Frontal cortex (tissue), 4 donors: Measurements from ENCODE around the gene KIF17. TPM values are rescaled to one million over a fixed set of nuclear protein-coding genes. Genes with fewer than 3 reads are reported as not detected.

Source experiments
- DNase-seq, 2 donors: peaks; one replicate each; pipeline ENCODE4 v3.0.0; 2012; ENCODE audit warnings: low spot score in 2 of 2
- FAIRE-seq: peaks from 2 replicates; lab custom pipeline; 2012; peaks lifted over from hg19 to GRCh38; lab: Jason Lieb, UNC
- total RNA-seq: library from RNA; depleted of rRNA; stranded (reverse); fragments of >200 nt; gene quantifications from one replicate; pipeline ENCODE4 v1.2.3, GENCODE V29; 2014
- donor health status: control.
- donor health status: control.
- donor health status: control.

The KIF17 gene
- 10.2 TPM for total RNA-seq

GRCh38 chr1:20717452-20718342 is at the start of gene KIF17:
Gene KIF17, minus strand, starts transcription at chr1:20718007. Its CDS starts 301 bp downstream, at chr1:20717706.
- DNase-seq (peak; percentile 87 to 94), FAIRE-seq (no peak)

DNA sequence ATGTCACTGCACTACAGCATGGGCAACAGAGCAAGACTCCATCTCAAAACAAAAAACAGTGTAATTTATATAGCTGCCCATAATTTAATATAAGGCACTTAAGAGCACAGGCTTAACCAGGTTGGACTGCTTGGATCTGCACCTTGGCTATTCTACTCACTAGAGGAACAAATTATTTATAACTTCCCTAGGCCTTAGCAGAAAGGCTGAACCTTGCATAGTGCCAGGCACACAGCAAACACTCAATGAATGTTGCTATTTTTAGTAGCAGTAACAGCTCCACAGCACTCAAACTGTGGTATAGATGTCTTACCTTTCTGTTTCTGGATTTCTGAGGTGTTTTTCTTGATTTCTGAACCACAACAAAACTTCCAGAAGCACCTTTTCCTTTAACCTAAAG is 49.5 kb upstream of the KIF17 start:
- no peak for FAIRE-seq
- no peak for DNase-seq

- FAIRE-seq, result no peak
- no peak for DNase-seq
Observed at GRCh38 chr1:20763417-20763816, 45.6 kb upstream of the KIF17 start.

- DNase-seq (no peak), FAIRE-seq (no peak)
Observed at GRCh38 chr1:20760322-20760721, 42.5 kb upstream of the KIF17 start.

DNA sequence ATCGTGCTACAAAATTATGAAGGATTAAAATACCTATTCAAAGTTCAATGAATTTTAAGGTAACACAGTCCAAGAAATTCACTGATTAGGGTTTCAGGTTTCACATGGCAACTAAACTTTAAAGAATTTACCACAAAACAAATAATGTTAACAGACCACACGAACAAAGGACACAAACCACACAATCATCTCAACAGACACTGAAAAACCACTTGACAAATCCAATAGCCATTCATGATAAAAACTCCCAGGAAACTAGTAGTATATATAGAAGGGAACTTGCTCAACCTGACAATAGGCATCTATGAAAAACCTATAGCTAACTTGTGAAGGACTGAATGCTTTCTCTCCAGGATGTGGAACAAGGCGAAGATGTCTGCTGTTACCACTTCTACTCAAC is 35.8 kb upstream of the KIF17 start:
- DNase-seq (no peak), FAIRE-seq (no peak)

DNA sequence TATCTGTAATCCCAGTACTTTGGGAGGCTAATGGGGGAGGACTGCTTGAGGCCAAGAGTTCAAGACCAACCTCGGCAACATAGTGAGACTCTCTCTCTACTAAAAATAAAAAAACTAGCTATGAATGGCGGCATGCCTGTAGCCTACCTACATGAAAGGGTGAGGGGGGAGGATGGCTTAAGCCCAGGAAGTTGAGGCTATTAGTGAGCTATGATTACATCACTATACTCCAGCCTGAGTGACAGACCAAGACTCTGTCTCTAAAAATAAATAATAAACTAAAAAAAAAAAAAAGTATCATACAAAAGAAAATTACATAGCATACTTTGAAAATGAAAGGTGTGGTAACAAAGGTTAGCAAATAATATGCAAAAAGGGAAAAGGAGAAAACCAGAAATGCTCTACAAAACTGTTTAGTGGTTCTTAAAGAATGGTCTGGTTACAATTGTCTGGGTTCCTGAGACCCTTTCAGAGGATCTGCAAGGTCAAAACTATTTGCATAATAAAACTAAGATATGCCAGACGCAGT is 33.7 kb upstream of the KIF17 start:
- no peak for DNase-seq
- FAIRE-seq, result no peak

- no peak for FAIRE-seq
- no peak for DNase-seq
Observed at GRCh38 chr1:20742671-20743070, 24.9 kb upstream of the KIF17 start.

DNA sequence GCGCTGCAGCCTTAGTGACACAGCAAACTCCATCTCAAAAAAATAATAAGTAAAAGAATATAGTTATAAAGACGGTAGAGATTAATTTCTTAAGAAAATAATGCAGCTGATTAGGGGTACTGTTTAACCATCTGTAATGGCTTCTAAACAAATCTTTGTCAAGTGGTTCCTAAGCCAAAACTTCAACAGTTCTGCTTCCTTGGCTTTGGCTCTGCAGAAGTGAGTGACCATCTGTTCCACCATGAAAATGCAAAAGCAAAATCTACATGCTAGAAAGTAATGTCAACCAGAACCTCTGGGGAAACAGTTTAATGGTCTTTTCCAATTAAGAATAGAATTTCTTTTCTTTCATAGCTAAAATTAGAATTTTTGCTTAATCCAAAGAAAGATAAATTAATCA is 23.0 kb upstream of the KIF17 start:
- no peak for FAIRE-seq
- no peak for DNase-seq

DNA sequence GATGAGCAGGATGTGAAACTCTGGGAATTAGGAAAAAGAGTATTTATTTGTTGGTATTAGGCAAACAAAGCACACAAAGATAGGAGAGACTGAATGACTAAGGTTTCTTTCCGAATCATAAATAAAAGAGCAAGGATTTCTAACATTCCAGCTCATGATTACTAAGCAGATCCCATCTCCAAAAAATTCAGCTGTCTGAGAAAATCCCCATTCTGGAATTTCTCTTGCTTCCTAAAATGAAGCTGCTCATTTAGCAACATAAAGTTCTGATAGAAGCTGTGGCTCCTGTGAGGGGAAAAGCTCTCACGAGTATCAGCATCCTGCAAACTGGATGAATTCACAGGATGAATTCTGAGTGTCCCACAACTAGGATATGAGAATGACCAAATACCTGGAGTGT is 21.4 kb upstream of the KIF17 start:
- no peak for FAIRE-seq
- DNase-seq, result no peak

GRCh38 chr1:20735581-20736111 is 17.8 kb upstream of the KIF17 start:
- no peak for FAIRE-seq
- peak in 1 of 2 donors; percentile 16 for DNase-seq

- DNase-seq (no peak), FAIRE-seq (no peak)
Observed at GRCh38 chr1:20733360-20733975, 15.7 kb upstream of the KIF17 start.

DNA sequence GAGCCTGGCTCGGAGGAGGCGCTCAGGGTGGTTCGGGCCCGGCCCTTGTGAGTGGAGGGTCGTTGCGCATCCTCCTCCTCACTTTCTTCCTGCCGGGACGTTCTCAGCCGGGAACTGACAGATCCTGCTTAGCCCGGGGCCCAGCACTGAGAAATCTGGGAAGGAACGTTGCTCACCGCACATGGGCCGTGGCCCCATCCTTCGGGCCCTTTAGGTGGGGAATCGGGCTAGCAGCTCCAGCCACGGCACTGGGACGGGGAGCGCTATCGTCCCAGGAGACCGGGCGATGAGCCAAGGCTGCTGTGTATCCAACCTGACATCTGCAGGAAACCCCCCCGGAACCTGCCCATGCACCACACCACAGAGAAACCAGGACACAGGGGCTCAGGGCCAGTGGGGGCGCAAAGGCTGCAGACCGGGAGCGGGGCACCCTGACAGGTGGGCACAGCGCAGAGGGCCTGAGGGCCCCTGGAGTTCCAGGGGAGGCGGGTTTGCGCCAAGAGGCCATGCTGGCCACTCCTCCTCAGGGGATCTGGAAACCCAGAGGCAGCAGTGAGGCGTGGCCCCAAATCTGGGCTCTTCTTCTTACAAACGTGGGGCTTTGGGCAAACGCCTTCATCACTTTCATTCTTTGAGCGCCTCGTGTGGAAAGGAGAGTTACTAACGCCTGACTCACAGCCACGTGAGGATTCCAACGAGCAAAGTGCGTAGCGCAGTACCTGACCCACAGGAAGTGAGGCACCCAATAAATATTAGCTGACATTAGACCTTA is 15.0 kb upstream of the KIF17 start, which contains the start of gene SH2D5:
SH2D5 (minus strand) TSS at position 116 of the 772 bp plus-strand sequence. CDS start 4,659 bp downstream, outside the sequence.
- DNase-seq (peak; percentile 57 to 79), FAIRE-seq (no peak)

DNA sequence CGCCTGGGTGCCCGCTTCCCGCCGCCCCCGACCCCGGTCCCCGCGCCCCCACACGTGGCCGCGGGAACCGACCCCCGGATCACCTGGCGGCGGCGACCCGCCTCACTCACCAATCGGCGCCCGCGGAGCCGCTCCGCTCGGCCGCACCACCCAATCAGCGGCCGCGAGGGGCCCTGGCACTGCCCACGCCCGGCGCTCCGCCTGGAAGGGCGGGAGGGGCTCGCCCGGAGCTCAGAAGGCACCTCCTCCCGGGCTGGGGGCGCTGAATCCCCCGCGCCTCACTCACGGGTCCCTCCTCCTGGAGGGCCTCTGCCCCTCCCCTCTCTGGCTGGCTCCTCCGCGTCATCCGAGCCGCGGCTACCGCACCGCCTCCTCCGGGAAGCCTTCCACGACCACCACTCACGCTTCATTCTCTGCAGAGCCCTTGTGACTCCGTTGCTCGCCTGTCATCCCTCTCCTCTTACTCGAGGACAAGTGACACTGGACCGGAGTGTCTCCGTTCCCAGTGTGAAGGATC is 14.3 kb upstream of the KIF17 start:
- peak; percentile 75 to 81 for DNase-seq
- no peak for FAIRE-seq

DNA sequence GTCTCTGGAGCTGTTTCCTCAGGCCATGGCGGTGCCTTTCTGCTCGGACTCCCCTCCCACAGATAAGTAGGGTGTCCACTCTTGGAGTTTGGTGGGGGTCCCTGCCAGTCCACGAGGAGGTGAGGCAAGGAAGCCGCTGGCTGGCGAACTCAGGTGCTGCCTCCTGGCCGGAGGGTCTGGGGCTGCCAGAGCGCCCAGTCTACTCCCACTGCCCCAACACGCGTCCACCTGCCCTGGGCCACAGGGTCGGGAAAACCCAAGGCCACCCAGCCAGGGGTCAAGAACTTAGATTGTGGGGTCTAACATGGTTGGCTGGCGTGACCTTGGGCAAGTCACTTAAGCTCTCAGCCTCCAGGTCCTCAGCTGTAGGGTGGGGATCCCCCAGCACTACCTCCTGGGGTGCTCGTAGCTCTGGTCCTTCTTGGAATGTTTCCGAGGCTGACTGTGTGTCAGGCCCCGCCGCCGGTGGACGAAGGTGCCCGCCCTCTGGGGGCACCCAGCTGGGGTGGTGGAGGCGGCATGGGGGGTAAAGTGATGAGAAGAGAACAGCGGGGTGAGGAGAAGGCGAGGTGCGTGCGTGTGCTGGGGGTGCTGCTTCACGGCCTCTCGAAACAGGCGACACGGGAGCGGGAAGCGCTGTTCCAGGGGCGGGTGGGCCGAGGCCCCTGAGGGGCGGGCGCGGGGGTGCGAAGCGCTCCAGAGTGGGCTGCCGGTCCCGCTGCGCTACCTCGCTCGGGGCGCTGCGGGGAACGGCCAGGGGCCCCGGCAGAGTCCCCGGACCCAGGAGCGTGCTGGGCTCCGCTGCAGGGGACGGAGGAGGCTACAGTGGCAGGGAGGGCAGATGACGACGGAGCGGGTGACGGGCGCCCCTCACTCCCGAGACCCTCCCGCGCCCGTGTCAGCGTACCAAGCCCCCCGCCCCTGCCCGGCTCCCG is 13.5 kb upstream of the KIF17 start:
- DNase-seq, result peak; percentile 36 to 42
- no peak for FAIRE-seq

DNA sequence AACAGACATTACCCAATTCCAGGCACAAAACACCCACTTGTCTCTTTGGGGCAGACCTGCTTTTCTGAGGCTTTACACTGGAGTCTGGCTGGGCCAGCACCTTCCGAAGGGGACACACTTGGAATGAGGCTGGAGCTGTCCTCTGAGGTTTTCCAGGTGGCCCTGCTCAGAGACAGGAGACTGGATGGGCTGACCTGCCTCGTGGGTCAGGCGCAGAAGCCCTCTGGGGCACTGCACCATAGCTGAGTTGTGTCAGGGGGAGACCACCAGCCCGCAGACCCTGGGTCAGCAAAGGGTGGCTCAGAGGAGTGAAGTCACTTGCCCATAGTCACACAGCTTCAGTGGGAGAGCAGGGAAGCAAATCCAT is 12.9 kb upstream of the KIF17 start:
- FAIRE-seq (no peak), DNase-seq (peak in 1 of 2 donors; percentile 33)

DNA sequence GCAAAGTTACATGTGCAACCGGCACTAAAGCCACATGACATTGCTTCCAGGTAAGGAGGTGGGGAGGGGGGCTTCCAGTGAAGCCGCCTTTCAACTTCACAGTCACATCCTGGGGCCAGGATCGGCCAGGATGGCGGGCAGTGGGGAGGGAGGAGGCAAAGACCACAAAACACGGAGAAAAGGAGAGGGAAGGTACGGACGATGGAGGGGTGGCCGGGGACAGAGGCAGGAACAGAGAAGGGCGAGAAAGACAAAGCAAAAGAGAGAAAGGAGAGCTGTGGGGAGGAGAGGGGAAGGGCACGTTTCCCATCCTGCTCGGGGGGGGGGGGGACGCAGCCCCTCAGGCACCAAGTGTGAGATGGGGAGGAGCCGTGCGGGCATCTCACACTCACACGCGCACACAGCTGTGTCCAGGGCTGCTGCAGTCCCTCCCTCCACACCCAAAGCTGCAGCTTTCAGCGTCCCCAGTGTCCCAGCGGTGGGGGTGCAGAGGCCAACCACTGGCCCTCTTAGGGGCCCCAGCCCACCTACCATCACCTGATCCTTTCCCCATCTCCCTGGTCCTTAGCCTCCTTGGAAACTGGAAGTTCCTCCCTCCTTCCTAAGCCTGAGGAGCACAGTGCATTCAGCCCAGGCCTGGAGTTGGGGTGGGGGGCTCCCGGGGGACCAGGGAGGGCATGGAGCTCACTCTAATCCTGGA is 12.3 kb upstream of the KIF17 start:
- no peak for FAIRE-seq
- peak; percentile 12 for DNase-seq

GRCh38 chr1:20729155-20729931 is 11.5 kb upstream of the KIF17 start:
- no peak for FAIRE-seq
- peak in 1 of 2 donors; percentile 4 for DNase-seq
